GM19395 (cell line): Measurements from ENCODE around the gene LMBR1.
"Not testable (repeated sequence)": the region's sequence is repeated elsewhere in the genome, so short reads cannot be mapped to it uniquely, and the experiment has no call there.

Experiments used
- ATAC-seq: cut with Tn5 transposase; IDR thresholded peaks from one replicate; pipeline ENCODE4 v1.9.1; 2021; ENCODE audit warnings: mild to moderate bottlenecking, moderate library complexity; ENCODE audit not compliant: unreplicated experiment

LMBR1 gene

GRCh38 chr7:156906200-156906649 is 13.2 kb upstream of the LMBR1 start:
- no peak for ATAC-seq

GRCh38 chr7:156903232-156903909 is 10.4 kb upstream of the LMBR1 start:
- ATAC-seq, result no peak

DNA sequence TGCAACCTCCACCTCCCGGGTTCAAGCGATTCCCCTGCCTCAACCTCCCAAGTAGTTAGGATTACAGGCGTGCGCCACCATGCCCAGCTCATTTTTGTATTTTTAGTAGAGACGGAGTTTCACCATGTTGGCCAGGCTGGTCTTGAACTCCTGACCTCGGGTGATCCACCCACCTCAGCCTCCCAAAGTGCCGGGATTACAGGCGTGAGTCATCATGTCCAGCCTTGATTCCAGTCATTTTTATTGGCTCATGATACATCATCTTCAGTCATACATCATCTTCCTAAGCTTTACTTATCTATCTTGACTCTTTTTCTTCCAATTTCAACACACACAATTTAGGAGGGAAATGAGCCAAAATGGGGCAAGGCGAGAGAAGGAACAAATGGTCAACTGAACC is 7.1 kb upstream of the LMBR1 start:
- not testable (repeated sequence) for ATAC-seq

DNA sequence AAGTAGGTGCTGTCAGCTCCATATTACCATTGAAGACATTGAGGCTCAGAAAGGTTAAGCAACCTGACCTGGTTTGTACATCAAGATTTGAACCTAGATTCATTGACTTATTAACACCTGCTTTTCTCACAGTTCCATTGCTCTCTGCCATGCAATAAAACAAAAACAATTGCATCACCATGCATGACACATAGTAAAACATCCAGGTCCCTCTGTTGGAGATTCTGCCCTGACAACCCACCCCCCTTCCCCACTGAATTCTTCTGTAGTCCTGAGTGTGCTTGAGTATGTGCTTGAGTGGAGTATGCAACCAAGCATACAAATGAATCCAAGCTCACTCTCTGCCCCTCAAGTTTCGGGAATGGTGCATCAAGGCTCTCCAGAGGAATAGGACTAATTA is 6.0 kb upstream of the LMBR1 start:
- ATAC-seq, result no peak

- ATAC-seq, result no peak
Measured at GRCh38 chr7:156897673-156898072, 4.7 kb upstream of the LMBR1 start.

GRCh38 chr7:156896388-156897022 is 3.5 kb upstream of the LMBR1 start:
- ATAC-seq, result no peak

- ATAC-seq, result no peak
Measured at GRCh38 chr7:156895024-156895780, 2.2 kb upstream of the LMBR1 start.

DNA sequence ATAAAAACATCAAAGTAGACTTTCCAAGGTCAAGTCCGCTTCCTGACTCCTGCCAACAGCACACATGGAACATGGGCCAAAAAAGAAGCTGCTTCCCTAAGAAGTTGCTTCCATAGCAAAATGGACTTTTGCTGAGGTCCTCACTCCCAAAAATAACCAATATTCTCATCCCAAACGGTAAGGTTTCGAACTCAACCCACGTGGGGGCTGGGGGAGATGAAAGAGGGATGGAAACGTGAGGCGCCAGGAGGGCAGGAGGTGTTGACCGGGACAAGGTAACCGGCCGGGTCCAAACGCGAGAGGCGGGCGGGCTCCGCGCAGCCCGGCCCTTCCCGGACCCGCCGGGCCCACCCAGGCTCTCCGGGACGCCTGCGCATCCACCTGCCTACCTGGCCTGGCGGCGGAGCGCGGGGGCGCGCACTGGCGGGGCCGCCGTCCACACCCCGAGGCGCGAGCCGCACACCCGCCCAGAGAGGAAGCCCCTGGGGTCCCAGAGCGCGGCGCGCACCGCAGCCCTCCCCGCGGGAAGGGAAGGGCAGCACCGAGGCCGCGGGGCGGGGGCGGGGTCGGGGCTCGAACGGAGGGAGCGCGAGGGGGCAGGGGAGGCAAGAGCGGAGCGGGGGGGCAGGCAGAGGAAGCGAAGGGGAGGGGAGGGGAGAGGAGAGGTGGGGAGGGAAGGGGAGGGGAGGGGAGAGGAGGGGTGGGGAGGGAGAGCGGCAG is 742 bp downstream of the LMBR1 start:
- peak; percentile 22 for ATAC-seq

DNA sequence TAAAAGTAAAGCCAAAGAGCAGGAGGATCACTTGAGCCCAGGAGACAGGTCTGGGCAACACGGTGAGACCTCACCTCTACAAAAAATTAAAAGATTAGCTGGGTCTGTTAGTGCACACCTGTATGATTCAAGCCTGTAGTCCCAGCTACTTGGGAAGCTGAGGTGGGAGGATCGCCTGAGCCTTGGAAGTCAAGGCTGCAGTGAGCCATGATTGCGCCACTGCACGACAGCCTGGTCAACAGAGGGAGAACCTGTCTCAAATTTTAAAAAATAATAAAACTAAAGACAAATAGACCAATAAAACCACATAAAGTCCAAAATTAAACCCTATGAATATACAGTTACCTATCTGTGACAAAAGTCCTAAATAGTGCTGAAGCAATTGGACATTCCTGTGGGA is 3.2 kb downstream of the LMBR1 start:
- ATAC-seq, result no peak

GRCh38 chr7:156889089-156889488 is 3.9 kb downstream of the LMBR1 start:
- no peak for ATAC-seq

DNA sequence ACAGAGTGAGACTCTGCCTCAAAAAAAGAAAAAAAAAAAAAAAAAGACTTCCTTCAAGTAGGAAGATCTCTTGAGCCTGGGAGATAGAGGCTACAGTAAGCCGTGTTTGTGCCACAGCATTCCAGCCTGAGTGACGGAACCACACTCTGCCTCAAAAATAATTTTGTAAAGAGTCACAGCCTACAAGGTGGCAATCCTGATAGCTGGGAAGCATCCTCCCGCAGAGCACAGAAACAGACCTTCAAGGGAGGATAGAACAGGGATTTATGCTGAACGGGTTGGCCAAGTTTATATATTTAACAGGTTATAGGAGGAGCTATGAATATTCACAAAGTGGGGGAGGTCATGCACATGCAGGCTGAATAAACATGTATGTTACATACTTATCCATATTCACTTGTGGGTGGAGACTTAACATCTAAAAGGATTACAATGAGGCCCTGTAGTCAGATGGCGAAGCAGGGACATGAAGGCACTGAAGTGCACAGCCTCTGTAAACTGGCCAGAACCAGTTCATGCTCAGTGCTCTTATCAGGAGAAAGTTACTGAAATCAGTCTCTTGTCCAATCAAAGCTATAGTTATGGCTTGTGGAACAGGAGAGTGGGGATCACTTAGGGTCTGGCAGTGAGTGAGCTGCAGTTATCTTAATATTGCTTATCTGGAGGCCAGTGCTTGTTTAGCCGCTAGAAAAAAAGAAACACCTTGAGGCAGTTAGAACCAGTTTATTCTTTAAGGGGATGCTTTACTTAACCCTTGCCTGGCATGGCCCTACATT is 6.8 kb downstream of the LMBR1 start:
- no peak for ATAC-seq

GRCh38 chr7:156881679-156882078 is 11.3 kb downstream of the LMBR1 start:
- no peak for ATAC-seq

GRCh38 chr7:156875766-156876165 is 17.2 kb downstream of the LMBR1 start:
- ATAC-seq, result no peak

DNA sequence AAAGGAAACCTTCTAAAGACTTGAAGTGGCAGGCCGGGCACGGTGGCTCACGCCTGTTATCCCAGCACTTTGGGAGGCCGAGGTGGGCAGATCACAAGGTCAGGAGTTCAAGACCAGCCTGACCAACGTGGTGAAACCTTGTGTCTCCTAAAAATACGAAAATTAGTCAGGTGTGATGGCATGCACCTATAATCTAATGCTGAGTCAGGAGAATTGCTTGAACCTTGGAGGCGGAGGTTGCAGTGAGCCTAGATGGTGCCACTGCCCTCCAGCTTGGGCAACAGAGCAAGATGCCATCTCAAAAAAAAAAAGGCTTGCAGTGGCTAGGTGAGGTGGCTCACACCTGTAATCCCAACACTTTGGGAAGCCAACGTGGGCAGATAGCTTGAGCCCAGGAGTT is 24.6 kb downstream of the LMBR1 start:
- ATAC-seq, result not testable (repeated sequence)

DNA sequence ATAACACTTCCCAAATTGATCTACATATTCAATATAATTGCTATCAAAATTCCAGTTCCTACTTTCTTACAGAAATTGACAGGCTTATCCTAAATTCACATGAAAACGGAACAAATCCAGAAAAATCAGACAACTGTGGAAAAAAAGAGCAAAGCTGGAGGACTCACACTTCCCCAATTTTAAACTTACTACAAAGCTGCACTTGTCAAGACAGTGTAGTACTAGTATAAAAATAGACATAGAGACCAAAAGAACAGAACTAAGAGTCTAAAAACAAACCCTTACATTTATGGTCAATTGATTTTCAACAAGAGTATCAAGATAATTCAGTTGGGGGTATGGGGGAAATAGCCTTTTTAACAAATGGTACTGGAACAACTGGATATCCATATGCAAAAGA is 27.5 kb downstream of the LMBR1 start:
- no peak for ATAC-seq

- ATAC-seq, result not testable (repeated sequence)
Measured at GRCh38 chr7:156862022-156862421, 31.0 kb downstream of the LMBR1 start.

- ATAC-seq, result no peak
Measured at GRCh38 chr7:156861212-156861611, 31.8 kb downstream of the LMBR1 start.

- not testable (repeated sequence) for ATAC-seq
Measured at GRCh38 chr7:156860099-156860498, 32.9 kb downstream of the LMBR1 start.

- ATAC-seq, result no peak
Measured at GRCh38 chr7:156858523-156858922, 34.5 kb downstream of the LMBR1 start.

- ATAC-seq, result no peak
Measured at GRCh38 chr7:156857757-156858156, 35.2 kb downstream of the LMBR1 start.

DNA sequence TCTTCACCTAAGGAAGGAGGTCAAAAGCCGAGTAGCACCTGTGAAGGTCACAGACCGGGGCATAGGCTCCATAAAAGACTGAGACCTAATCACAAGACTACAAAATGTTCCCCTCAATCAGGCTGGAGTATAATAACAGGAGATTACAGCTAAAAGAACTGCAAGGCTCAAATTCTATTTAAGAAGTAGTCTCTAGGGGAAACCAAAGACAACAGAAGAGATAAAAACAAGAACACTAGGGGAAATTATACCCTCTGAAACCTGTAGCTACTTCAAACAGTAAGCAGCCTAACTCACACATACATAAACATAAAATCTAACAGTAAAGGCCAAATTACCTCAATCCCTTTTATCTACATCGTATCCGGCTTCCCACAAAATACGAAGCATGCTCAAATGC is 38.3 kb downstream of the LMBR1 start:
- ATAC-seq, result no peak
